ENCODE results near the gene ITGB5.

DNA sequence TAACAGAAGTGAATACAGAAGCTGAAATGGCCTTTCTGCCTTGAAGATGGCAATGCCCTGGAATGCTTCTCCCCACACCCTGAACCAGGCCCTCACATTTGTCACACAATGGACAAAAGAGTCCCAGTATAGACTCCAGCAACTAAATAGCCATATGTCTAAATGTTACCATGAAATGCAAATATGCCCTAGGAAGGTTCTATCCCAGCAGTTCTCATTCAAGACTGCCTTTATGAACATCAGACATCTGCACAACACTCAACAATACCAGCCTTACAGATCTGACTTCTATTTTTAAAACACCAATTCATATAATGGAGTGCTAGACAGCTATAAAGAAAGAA lies 7.9 kb downstream of the ITGB5 start:
- TF ChIP-seq, protein P1, sequence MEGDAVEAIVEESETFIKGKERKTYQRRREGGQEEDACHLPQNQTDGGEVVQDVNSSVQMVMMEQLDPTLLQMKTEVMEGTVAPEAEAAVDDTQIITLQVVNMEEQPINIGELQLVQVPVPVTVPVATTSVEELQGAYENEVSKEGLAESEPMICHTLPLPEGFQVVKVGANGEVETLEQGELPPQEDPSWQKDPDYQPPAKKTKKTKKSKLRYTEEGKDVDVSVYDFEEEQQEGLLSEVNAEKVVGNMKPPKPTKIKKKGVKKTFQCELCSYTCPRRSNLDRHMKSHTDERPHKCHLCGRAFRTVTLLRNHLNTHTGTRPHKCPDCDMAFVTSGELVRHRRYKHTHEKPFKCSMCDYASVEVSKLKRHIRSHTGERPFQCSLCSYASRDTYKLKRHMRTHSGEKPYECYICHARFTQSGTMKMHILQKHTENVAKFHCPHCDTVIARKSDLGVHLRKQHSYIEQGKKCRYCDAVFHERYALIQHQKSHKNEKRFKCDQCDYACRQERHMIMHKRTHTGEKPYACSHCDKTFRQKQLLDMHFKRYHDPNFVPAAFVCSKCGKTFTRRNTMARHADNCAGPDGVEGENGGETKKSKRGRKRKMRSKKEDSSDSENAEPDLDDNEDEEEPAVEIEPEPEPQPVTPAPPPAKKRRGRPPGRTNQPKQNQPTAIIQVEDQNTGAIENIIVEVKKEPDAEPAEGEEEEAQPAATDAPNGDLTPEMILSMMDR (IDR thresholded peaks at IDR 0.05; ENCODE audit: low read depth, low read length, missing input control), result no peak
- TF ChIP-seq, protein P2, sequence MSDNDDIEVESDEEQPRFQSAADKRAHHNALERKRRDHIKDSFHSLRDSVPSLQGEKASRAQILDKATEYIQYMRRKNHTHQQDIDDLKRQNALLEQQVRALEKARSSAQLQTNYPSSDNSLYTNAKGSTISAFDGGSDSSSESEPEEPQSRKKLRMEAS (IDR thresholded peaks at IDR 0.05), result no peak
- TF ChIP-seq RAD21 (IDR thresholded peaks at IDR 0.05), result no peak
- TF ChIP-seq GABPA (IDR thresholded peaks at IDR 0.05 in 1 of 2, conservative IDR thresholded peaks at IDR 0.05 in 1 of 2), result no peak
- no peak for TF ChIP-seq JUND (IDR thresholded peaks at IDR 0.05)
- TF ChIP-seq YY1 (IDR thresholded peaks at IDR 0.05), result no peak
- TF ChIP-seq, protein P3, sequence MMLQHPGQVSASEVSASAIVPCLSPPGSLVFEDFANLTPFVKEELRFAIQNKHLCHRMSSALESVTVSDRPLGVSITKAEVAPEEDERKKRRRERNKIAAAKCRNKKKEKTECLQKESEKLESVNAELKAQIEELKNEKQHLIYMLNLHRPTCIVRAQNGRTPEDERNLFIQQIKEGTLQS (IDR thresholded peaks at IDR 0.05), result no peak
- no peak for TF ChIP-seq SP1 (IDR thresholded peaks at IDR 0.05)
- TF ChIP-seq, protein P4, sequence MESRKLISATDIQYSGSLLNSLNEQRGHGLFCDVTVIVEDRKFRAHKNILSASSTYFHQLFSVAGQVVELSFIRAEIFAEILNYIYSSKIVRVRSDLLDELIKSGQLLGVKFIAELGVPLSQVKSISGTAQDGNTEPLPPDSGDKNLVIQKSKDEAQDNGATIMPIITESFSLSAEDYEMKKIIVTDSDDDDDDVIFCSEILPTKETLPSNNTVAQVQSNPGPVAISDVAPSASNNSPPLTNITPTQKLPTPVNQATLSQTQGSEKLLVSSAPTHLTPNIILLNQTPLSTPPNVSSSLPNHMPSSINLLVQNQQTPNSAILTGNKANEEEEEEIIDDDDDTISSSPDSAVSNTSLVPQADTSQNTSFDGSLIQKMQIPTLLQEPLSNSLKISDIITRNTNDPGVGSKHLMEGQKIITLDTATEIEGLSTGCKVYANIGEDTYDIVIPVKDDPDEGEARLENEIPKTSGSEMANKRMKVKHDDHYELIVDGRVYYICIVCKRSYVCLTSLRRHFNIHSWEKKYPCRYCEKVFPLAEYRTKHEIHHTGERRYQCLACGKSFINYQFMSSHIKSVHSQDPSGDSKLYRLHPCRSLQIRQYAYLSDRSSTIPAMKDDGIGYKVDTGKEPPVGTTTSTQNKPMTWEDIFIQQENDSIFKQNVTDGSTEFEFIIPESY (IDR thresholded peaks at IDR 0.05), result no peak
- TF ChIP-seq FOXA1 (IDR thresholded peaks at IDR 0.05), result no peak
- no peak for TF ChIP-seq NR2F2 (IDR thresholded peaks at IDR 0.05)
- no peak for TF ChIP-seq TAF1 (conservative IDR thresholded peaks at IDR 0.05)
- no peak for TF ChIP-seq HNF4G (IDR thresholded peaks at IDR 0.05)
- TF ChIP-seq, protein P5, sequence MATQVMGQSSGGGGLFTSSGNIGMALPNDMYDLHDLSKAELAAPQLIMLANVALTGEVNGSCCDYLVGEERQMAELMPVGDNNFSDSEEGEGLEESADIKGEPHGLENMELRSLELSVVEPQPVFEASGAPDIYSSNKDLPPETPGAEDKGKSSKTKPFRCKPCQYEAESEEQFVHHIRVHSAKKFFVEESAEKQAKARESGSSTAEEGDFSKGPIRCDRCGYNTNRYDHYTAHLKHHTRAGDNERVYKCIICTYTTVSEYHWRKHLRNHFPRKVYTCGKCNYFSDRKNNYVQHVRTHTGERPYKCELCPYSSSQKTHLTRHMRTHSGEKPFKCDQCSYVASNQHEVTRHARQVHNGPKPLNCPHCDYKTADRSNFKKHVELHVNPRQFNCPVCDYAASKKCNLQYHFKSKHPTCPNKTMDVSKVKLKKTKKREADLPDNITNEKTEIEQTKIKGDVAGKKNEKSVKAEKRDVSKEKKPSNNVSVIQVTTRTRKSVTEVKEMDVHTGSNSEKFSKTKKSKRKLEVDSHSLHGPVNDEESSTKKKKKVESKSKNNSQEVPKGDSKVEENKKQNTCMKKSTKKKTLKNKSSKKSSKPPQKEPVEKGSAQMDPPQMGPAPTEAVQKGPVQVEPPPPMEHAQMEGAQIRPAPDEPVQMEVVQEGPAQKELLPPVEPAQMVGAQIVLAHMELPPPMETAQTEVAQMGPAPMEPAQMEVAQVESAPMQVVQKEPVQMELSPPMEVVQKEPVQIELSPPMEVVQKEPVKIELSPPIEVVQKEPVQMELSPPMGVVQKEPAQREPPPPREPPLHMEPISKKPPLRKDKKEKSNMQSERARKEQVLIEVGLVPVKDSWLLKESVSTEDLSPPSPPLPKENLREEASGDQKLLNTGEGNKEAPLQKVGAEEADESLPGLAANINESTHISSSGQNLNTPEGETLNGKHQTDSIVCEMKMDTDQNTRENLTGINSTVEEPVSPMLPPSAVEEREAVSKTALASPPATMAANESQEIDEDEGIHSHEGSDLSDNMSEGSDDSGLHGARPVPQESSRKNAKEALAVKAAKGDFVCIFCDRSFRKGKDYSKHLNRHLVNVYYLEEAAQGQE (IDR thresholded peaks at IDR 0.05), result no peak

Data from liver (tissue), 3 donors.